Ascending aorta (tissue), 2 donors: Measurements from ENCODE around the gene TBX15. TPM values are rescaled to one million over a fixed set of nuclear protein-coding genes. Genes with fewer than 3 reads are reported as not detected.

Experiments used
- DNase-seq, 2 donors: peaks; one replicate each; pipeline ENCODE4 v3.0.0-alpha.2; 2019; ENCODE audit warnings: low spot score in 2 of 2
- H3K27ac ChIP-seq, 2 donors: fragments of 200-600 bp; sonication (generic); one replicate each; pipeline ENCODE4 v1.5.1; 2016 to 2017; ENCODE audit warnings: mild to moderate bottlenecking in 1 of 2
- H3K27me3 ChIP-seq: fragments of 200-600 bp; sonication (generic); one replicate; pipeline ENCODE4 v1.5.1; 2017
- H3K36me3 ChIP-seq, 2 donors: fragments of 200-600 bp; sonication (generic); one replicate each; pipeline ENCODE4 v1.5.1; 2016
- H3K4me1 ChIP-seq, 2 donors: fragments of 200-600 bp; sonication (generic); one replicate each; pipeline ENCODE4 v1.5.1; 2016 to 2017; ENCODE audit warnings: mild to moderate bottlenecking in 1 of 2
- H3K4me3 ChIP-seq, 2 donors: fragments of 200-600 bp; sonication (generic); one replicate each; pipeline ENCODE4 v1.5.1; 2016 to 2017; ENCODE audit warnings: mild to moderate bottlenecking in 1 of 2
- H3K9me3 ChIP-seq, 2 donors: fragments of 200-600 bp; sonication (generic); one replicate each; pipeline ENCODE4 v1.5.1; 2016
- intact Hi-C: fragments of 100-400 bp; cut with DNase I; formaldehyde crosslinking; loops from one replicate; pipeline ENCODE4 v1.15.1; 2023
- total RNA-seq: library from RNA; depleted of rRNA; stranded (reverse); fragments of >200 nt; gene quantifications from one replicate; pipeline ENCODE4 v1.1.0, GENCODE V29; 2016
- TF ChIP-seq, protein P1 (sequence below), 3 experiments: fragments of 200-600 bp in 2 of 3; fragments of 450-650 bp in 1 of 3; sonication (generic) in 2 of 3; IDR thresholded peaks; one replicate each; pipeline ENCODE4 v1.5.1; 2016 to 2019; ENCODE audit warnings: antibody characterized with exemption in 3 of 3, mild to moderate bottlenecking in 1 of 3, moderate library complexity in 1 of 3

Gene TBX15
- total RNA-seq, 1 donor from 2014 or later = 1.8 TPM

DNA sequence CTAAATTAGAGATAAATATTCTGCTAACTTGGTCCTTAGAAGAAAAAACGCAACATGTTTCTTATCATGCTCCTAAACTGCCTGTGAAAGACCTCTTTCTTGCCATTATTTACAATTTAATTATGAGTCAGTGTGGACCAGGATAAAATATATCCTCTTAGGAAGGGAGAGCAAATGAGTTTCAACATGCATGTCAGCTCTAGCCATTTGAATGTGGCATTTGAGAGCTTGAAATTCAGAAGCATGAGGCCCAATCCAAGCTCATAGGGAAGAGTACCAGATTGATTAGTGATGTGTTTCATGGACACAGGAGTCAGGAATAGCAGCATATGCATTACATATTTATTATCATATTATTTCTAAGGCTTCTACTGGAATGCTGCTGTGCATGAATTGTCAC is 39.3 kb downstream of the TBX15 start:
- intact Hi-C loops = no loop called here
- H3K36me3 ChIP-seq = no peaks in the 10 kb centered on the region

DNA sequence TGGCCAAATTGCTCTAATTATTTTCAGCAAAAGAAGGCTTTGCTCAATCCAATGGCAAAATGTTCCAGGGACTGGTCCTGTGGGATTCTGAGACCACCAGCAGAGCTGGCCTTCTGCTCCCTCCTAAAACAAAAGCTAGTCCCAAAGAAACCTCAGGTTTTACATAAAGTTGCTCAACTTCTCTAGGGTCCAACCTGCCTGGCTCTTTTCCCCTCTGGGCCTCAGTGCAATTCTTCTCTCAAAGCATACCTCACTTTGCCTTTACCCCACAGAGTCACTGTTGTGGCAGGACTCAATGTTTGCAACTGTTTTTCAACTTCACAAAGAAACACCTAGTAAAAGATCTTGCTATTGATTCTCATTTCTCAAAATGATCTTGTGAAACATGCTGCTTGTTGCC is 39.8 kb downstream of the TBX15 start:
- Histone ChIP-seq H3K4me1 (no peaks in the 10 kb centered on the region), H3K9me3 (no peaks in the 10 kb centered on the region), H3K36me3 (no peaks in the 10 kb centered on the region), H3K4me3 (no peak overlapping the region), H3K27me3 (no peaks in the 10 kb centered on the region), H3K27ac (no peak overlapping the region)
- TF ChIP-seq, protein P1, sequence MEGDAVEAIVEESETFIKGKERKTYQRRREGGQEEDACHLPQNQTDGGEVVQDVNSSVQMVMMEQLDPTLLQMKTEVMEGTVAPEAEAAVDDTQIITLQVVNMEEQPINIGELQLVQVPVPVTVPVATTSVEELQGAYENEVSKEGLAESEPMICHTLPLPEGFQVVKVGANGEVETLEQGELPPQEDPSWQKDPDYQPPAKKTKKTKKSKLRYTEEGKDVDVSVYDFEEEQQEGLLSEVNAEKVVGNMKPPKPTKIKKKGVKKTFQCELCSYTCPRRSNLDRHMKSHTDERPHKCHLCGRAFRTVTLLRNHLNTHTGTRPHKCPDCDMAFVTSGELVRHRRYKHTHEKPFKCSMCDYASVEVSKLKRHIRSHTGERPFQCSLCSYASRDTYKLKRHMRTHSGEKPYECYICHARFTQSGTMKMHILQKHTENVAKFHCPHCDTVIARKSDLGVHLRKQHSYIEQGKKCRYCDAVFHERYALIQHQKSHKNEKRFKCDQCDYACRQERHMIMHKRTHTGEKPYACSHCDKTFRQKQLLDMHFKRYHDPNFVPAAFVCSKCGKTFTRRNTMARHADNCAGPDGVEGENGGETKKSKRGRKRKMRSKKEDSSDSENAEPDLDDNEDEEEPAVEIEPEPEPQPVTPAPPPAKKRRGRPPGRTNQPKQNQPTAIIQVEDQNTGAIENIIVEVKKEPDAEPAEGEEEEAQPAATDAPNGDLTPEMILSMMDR (IDR thresholded peaks at IDR 0.05) = no peak
- no peak for DNase-seq
- intact Hi-C loops = no loop called here

More for the DNA sequence above, 39.3 kb downstream of the TBX15 start:
- DNase-seq = no peak
- Histone ChIP-seq H3K9me3 (no peaks in the 10 kb centered on the region), H3K27me3 (no peaks in the 10 kb centered on the region), H3K4me3 (no peak overlapping the region), H3K4me1 (no peaks in the 10 kb centered on the region), H3K27ac (no peak overlapping the region)
- TF ChIP-seq, protein P1 (IDR thresholded peaks at IDR 0.05) = no peak

DNA sequence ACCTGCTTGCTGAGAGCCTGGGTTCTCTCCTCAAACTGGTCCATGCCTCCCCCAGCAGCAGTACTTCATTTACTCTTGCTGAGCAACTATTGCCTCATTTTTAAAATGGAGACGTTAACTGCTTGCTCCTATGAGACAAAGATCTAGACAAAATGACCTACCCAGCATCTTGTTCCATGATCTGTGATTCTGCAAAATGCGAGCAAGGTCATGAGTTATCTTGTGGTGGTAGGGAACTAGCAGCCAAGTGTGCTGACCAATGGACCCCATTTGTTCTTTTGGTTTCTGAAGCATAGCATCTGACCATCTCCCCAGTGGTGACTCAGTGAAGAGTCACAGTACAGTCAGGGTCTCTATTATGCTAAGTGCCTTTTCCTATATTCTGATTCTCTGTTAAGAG is 40.4 kb downstream of the TBX15 start:
- DNase-seq = no peak
- no peak overlapping the region for H3K27ac ChIP-seq
- TF ChIP-seq, protein P1 (IDR thresholded peaks at IDR 0.05) = no peak
- no peaks in the 10 kb centered on the region for H3K9me3 ChIP-seq
- H3K4me3 ChIP-seq = no peak overlapping the region
- H3K36me3 ChIP-seq = no peaks in the 10 kb centered on the region
- intact Hi-C loops = no loop called here
- H3K27me3 ChIP-seq = no peaks in the 10 kb centered on the region
- H3K4me1 ChIP-seq = no peaks in the 10 kb centered on the region

DNA sequence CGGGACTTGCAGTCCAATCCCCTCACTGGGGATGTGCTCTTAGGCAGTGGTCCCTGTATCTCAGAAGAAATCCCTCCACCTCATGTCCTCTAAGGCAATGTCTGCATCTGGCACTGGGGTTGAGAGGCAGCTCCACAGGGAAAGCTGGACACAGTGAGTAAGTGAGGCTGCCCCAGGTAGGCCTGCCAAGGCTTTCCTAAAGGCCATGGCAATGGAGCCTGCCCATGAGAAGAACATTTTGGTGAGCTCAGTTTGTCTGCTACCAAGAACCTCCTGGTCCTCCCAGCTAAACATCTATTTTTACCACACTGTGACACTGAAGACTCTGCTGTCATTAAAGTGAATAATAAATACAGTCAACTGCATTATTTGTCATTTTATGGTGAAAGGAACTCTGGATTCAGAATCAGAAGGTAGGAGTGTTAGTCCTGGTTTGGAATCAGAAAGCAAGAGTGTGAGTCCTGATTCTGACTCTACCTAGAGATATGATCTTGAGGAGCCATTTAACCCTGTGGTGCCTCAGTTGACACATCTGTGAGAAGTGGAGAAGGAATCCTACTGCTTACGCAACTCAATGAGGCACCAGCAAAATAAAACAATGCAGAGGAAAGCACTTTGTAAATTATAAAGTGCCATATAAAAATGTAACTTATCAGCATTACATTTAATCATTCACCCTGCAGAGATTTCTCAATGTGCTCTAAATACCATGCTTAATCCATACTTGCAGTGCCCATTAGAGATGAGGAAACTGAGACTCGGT is 41.0 kb downstream of the TBX15 start:
- H3K27ac ChIP-seq = no peak overlapping the region
- H3K36me3 ChIP-seq = no peaks in the 10 kb centered on the region
- TF ChIP-seq, protein P1 (IDR thresholded peaks at IDR 0.05) = no peak
- H3K4me1 ChIP-seq = no peaks in the 10 kb centered on the region
- H3K4me3 ChIP-seq = no peak overlapping the region
- no peaks in the 10 kb centered on the region for H3K27me3 ChIP-seq
- DNase-seq = no peak
- intact Hi-C loops = no loop called here
- no peaks in the 10 kb centered on the region for H3K9me3 ChIP-seq

DNA sequence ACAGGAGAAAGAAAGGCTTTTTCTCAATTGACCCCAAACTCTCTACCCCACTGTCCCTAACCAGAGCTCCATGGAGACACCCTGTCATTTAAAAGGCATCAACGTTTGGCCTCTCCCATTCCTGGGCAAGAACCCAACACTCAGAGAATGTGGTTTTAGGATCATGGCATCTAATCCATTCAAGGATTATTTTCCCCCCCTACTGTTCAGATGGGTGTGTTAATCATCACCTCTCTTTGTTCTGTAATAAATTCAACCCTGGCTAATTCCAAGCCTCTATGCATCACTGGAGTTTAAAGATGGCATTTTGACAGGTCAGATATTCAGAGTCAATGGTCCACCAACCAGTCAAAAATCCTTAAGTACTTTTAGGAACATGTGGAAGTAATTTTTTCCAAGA is 42.7 kb downstream of the TBX15 start:
- TF ChIP-seq, protein P1 (IDR thresholded peaks at IDR 0.05) = no peak
- DNase-seq = no peak
- Histone ChIP-seq H3K27ac (no peak overlapping the region), H3K4me1 (no peaks in the 10 kb centered on the region), H3K27me3 (no peaks in the 10 kb centered on the region), H3K4me3 (no peak overlapping the region), H3K9me3 (no peaks in the 10 kb centered on the region), H3K36me3 (no peaks in the 10 kb centered on the region)
- intact Hi-C loops = no loop called here
